ENCODE data around the gene BBIP1. TPM values are rescaled to one million over a fixed set of nuclear protein-coding genes. Genes with fewer than 3 reads are reported as not detected.

The BBIP1 gene, protein sequence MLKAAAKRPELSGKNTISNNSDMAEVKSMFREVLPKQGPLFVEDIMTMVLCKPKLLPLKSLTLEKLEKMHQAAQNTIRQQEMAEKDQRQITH
- total RNA-seq = 25.3 TPM
- long read RNA-seq, full-length matches to known transcripts = 15 of 20 reads
- long read RNA-seq, partial matches to known transcripts = 0 of 20 reads
- long read RNA-seq, other reads (novel, unspliced or antisense) = 5 of 20 reads

DNA sequence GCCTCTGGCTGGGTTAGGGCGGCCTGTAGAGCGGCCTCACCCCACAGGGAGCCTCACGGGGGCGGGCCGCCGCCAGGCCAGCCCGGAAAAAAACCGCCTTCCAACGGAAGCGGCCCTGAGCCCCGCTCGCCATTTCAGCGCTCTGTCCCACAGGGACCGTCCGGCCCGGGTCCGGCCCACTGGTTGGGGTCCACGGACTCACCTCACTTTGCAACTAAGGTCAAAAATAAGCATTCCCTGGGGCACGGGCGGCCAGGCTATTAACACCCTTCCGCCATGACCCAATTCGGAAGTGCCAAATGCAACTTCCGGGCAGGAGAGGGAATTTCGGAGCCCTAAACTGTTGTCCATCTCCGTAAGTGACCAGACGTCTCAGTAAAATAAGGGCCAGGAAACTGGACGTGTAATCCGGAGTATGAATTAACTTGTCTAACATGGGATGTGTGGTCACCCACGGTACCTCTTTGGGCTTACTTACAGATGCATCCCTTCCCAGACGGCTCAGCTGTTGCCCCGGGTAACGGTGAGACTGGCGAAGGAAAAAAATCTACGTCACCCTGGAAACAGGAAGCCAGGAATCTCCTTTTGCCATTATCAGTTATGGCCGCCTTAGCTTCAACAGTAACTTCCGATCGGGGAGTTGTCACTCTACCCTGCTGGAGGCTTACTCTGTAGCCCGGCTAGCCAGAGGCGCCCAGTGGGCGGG lies at the start of gene BBIP1:
BBIP1 (minus strand) TSS at position 538 of the 706 bp plus-strand sequence. CDS start 1,023 bp downstream, outside the sequence.
- DNase-seq (no peak), ATAC-seq (peak; percentile 96)
- TF ChIP-seq CTCF (IDR thresholded peaks at IDR 0.05) = no peak
- Histone ChIP-seq H3K4me1 (peaks cover 21% of the 10 kb centered on the region), H3K36me3 (no peaks in the 10 kb centered on the region), H3K4me3 (peak within 1 kb of the TSS; percentile 79), H3K27me3 (no peaks in the 10 kb centered on the region), H3K27ac (peak within 1 kb of the TSS; percentile 100), H3K9me3 (no peaks in the 10 kb centered on the region)
- intact Hi-C loops (cut with DNase I) = no loop called here

- intact Hi-C loops (cut with DNase I) = no loop called here
- no peak overlapping the region for H3K4me3 ChIP-seq
- no peak for ATAC-seq
- TF ChIP-seq CTCF (IDR thresholded peaks at IDR 0.05) = no peak
- H3K27ac ChIP-seq = no peak overlapping the region
- no peaks in the 10 kb centered on the region for H3K27me3 ChIP-seq
- no peaks in the 10 kb centered on the region for H3K9me3 ChIP-seq
- no peak for DNase-seq
- H3K4me1 ChIP-seq = no peaks in the 10 kb centered on the region
- no peaks in the 10 kb centered on the region for H3K36me3 ChIP-seq
These were observed 48.7 kb upstream of the BBIP1 start for GRCh38 chr10:110967645-110968044.

DNA sequence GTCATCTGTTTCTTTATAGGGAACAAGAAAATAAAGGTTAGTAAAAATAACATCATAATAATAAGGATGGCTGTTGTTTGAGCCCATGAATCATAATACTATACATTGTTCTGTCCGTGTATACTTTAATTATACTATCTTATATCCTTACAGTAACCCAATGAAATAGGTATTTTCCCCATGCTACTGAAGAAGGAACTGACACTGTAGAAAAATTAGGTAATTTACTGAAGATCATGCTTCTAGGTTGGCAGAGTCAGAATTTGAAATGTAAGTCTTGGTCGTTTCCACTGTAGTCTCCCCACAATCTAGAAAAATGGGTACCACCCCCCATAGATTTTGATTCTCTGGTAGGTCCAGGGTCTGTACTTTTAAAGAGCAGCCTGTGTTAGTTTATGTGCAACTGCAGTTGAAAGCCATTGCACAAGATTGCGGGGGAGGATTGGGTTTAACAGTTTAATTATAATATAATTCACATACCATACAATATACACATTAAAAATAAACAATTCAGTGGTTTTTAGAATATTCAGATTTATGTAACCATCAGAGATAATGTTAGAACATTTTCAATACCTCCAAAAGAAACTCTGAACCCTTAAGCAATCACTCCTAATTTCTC lies 48.1 kb upstream of the BBIP1 start:
- no peak for ATAC-seq
- TF ChIP-seq CTCF (IDR thresholded peaks at IDR 0.05) = no peak
- Histone ChIP-seq H3K27ac (no peak overlapping the region), H3K36me3 (no peaks in the 10 kb centered on the region), H3K27me3 (no peaks in the 10 kb centered on the region), H3K4me3 (no peak overlapping the region), H3K9me3 (no peaks in the 10 kb centered on the region), H3K4me1 (no peaks in the 10 kb centered on the region)
- no peak for DNase-seq
- intact Hi-C loops (cut with DNase I) = no loop called here

- ATAC-seq = no peak
- no peak for DNase-seq
- no peaks in the 10 kb centered on the region for H3K36me3 ChIP-seq
These were observed 47.2 kb upstream of the BBIP1 start for GRCh38 chr10:110966146-110966545.

GRCh38 chr10:110965216-110965615 lies 46.2 kb upstream of the BBIP1 start:
- ATAC-seq (no peak), DNase-seq (no peak)
- H3K4me3 ChIP-seq = no peak overlapping the region
- H3K27ac ChIP-seq = no peak overlapping the region
- H3K9me3 ChIP-seq = no peaks in the 10 kb centered on the region
- H3K4me1 ChIP-seq = peaks cover 7% of the 10 kb centered on the region
- no peak for TF ChIP-seq CTCF (IDR thresholded peaks at IDR 0.05)
- intact Hi-C loops (cut with DNase I) = no loop called here
- no peaks in the 10 kb centered on the region for H3K36me3 ChIP-seq
- no peaks in the 10 kb centered on the region for H3K27me3 ChIP-seq

More at GRCh38 chr10:110966146-110966545, 47.2 kb upstream of the BBIP1 start:
- Histone ChIP-seq H3K27me3 (no peaks in the 10 kb centered on the region), H3K4me1 (peaks cover 5% of the 10 kb centered on the region), H3K27ac (no peak overlapping the region), H3K9me3 (no peaks in the 10 kb centered on the region), H3K4me3 (no peak overlapping the region)
- no peak for TF ChIP-seq CTCF (IDR thresholded peaks at IDR 0.05)
- intact Hi-C loops (cut with DNase I) = no loop called here
